Omental fat pad (tissue), 4 donors: ENCODE data around the gene TOGARAM1. TPM values are rescaled to one million over a fixed set of nuclear protein-coding genes. Genes with fewer than 3 reads are reported as not detected.

Source experiments
- ATAC-seq: fragments of 150-250 bp; one replicate; pipeline ENCODE4 v1.9.1; 2016; ENCODE audit warnings: mild to moderate bottlenecking, moderate library complexity; ENCODE audit not compliant: low FRiP score
- DNase-seq: peaks from one replicate; pipeline ENCODE4 v3.0.0-alpha.2; 2019; ENCODE audit warnings: low spot score
- CTCF ChIP-seq, 3 donors: fragments of 450-650 bp; IDR thresholded peaks; one replicate each; pipeline ENCODE4 v1.5.1; 2016 to 2017; ENCODE audit warnings: antibody characterized with exemption in 3 of 3, mild to moderate bottlenecking in 3 of 3, moderate library complexity in 2 of 3
- total RNA-seq, 4 donors: library from RNA; depleted of rRNA; stranded (reverse); fragments of >200 nt; gene quantifications; one replicate each; pipeline ENCODE4 v1.1.0, GENCODE V29; 2016

The TOGARAM1 gene
- total RNA-seq, 4 donors from 2014 or later: 12.2 to 25.3 (median 19.3) TPM

- TF ChIP-seq CTCF (IDR thresholded peaks at IDR 0.05): no peak
- no peak for DNase-seq
- ATAC-seq: peak; percentile 51
These were observed 499 bp downstream of the TOGARAM1 start for GRCh38 chr14:44962334-44963043.

- ATAC-seq (no peak), DNase-seq (no peak)
- TF ChIP-seq CTCF (IDR thresholded peaks at IDR 0.05): no peak
These were observed 1.1 kb downstream of the TOGARAM1 start for GRCh38 chr14:44963044-44963528.

- ATAC-seq (no peak), DNase-seq (no peak)
- TF ChIP-seq CTCF (IDR thresholded peaks at IDR 0.05): no peak
These were observed 1.9 kb downstream of the TOGARAM1 start for GRCh38 chr14:44963775-44964380.

GRCh38 chr14:44966601-44967336 lies 4.8 kb downstream of the TOGARAM1 start:
- DNase-seq (no peak), ATAC-seq (no peak)
- no peak for TF ChIP-seq CTCF (IDR thresholded peaks at IDR 0.05)

GRCh38 chr14:44968714-44969113 lies 6.7 kb downstream of the TOGARAM1 start:
- DNase-seq: no peak
- no peak for TF ChIP-seq CTCF (IDR thresholded peaks at IDR 0.05)
- ATAC-seq: no peak

GRCh38 chr14:44970907-44971306 lies 8.9 kb downstream of the TOGARAM1 start:
- TF ChIP-seq CTCF (IDR thresholded peaks at IDR 0.05): no peak
- ATAC-seq (no peak), DNase-seq (no peak)
